RWPE1 (cell line): ENCODE data around the gene POU6F2.

ENCODE experiments used
- CTCF ChIA-PET: fragments of 350-600 bp; sonication (Branson Sonifier 250); formaldehyde crosslinking; extraction: SDS; loops from one replicate; lab custom pipeline; 2021; lab: Yijun Ruan, JAX
- POLR2A ChIA-PET: fragments of 400-600 bp; formaldehyde crosslinking; extraction: SDS; loops from one replicate; lab custom pipeline; 2020; ENCODE audit warnings: antibody characterized with exemption; ENCODE audit not compliant: low non-redundant PET; lab: Yijun Ruan, JAX
- DNase-seq: peaks from one replicate; pipeline ENCODE4 v3.0.0; 2012; ENCODE audit warnings: low spot score
- H3K27ac ChIP-seq: fragments of 450-650 bp; 2 replicates; pipeline ENCODE4 v1.5.1; 2017
- TF ChIP-seq, protein P1 (sequence below): fragments of 450-650 bp; conservative IDR thresholded peaks from 2 replicates; pipeline ENCODE4 v1.5.1; 2017; ENCODE audit warnings: low read depth, mild to moderate bottlenecking

POU6F2 gene

DNA sequence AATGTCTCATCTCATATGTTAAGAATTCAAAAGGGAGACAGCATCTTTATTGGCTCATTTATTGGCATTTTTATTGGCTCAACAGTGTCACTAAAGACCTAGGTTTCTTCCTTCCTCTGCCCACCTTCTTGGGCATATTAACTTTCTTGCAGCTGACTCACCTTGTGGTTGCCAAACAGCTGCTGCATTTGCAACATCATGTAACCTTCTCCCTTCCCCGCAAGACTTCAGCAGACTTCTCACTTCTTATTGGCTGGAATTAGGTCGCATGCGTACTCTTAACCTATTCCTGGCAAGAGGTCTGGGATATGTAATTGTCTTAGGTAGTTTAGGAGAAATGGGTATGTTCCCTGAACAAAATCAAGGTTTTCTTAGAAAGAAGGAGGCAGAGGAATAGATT lies 263.2 kb downstream of the POU6F2 start:
- POLR2A ChIA-PET, result no interaction called here
- DNase-seq, result no peak
- TF ChIP-seq, protein P1, sequence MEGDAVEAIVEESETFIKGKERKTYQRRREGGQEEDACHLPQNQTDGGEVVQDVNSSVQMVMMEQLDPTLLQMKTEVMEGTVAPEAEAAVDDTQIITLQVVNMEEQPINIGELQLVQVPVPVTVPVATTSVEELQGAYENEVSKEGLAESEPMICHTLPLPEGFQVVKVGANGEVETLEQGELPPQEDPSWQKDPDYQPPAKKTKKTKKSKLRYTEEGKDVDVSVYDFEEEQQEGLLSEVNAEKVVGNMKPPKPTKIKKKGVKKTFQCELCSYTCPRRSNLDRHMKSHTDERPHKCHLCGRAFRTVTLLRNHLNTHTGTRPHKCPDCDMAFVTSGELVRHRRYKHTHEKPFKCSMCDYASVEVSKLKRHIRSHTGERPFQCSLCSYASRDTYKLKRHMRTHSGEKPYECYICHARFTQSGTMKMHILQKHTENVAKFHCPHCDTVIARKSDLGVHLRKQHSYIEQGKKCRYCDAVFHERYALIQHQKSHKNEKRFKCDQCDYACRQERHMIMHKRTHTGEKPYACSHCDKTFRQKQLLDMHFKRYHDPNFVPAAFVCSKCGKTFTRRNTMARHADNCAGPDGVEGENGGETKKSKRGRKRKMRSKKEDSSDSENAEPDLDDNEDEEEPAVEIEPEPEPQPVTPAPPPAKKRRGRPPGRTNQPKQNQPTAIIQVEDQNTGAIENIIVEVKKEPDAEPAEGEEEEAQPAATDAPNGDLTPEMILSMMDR, result no peak
- H3K27ac ChIP-seq, result no peak overlapping the region
- CTCF ChIA-PET, result no interaction called here

DNA sequence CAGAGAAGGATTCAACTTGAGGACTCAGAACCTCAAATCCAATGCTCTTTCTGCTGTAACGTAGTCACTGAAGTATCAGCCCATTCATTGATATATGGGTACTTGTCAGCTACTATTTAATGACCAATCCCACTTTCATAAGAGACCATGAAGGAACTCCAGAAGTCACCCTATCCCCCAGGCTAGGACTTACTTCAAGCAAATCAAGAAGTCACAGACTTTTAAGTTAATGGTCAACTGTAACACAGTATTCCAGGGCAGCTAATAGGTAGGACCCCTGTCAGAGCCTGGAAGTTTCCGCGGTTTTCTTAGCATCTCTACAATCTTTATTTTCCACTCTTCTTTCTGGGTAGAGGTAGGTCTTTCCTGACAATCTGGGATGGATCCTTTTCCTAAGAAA lies 269.9 kb downstream of the POU6F2 start:
- no peak overlapping the region for H3K27ac ChIP-seq
- DNase-seq, result no peak
- POLR2A ChIA-PET, result no interaction called here
- TF ChIP-seq, protein P1, result no peak
- CTCF ChIA-PET, result no interaction called here

GRCh38 chr7:39248041-39248691 lies 270.5 kb downstream of the POU6F2 start:
- DNase-seq, result no peak
- ChIA-PET CTCF (no interaction called here), POLR2A (no interaction called here)
- TF ChIP-seq, protein P1, result no peak
- H3K27ac ChIP-seq, result no peak overlapping the region

DNA sequence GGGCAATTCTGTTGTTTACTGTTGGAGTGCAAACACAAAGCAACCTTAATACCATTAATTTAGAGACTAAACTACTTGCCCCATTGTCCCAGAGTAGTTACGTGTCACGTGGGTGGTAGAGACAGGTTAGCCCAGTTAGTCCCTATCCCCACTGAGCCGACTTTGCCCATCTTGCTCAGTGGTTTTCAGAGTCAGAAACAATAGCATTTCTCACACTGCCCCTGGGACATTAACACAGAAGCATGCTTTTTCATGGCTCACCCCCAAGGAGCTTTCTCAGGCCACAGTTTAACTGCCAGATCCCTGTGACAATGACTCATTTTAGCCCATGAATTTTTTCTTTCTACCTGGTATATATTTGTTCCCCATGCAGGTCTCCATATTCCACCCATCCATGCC lies 271.0 kb downstream of the POU6F2 start:
- no peak overlapping the region for H3K27ac ChIP-seq
- ChIA-PET CTCF (no interaction called here), POLR2A (no interaction called here)
- no peak for DNase-seq
- TF ChIP-seq, protein P1, result no peak

- DNase-seq, result no peak
- TF ChIP-seq, protein P1, result no peak
- ChIA-PET CTCF (no interaction called here), POLR2A (no interaction called here)
- H3K27ac ChIP-seq, result no peak overlapping the region
Measured at GRCh38 chr7:39249635-39250152, 272.0 kb downstream of the POU6F2 start.

GRCh38 chr7:39252916-39253315 lies 275.2 kb downstream of the POU6F2 start:
- ChIA-PET POLR2A (no interaction called here), CTCF (no interaction called here)
- TF ChIP-seq, protein P1, result no peak
- DNase-seq, result no peak
- no peak overlapping the region for H3K27ac ChIP-seq
